Prostate gland (tissue), 2 donors: ENCODE results near the gene COL6A1. TPM values are rescaled to one million over a fixed set of nuclear protein-coding genes. Genes with fewer than 3 reads are reported as not detected.

Experiments
- DNase-seq: peaks from one replicate; pipeline ENCODE4 v3.0.0-alpha.2; 2019; ENCODE audit warnings: low spot score
- H3K27ac ChIP-seq, 2 donors: fragments of 200-600 bp; sonication (generic); 2 replicates each; pipeline ENCODE4 v1.5.1; 2017 to 2019
- H3K27me3 ChIP-seq: fragments of 200-600 bp; sonication (generic); replicated peaks from 2 replicates; pipeline ENCODE4 v1.5.1; 2019; ENCODE audit not compliant: insufficient read depth
- H3K36me3 ChIP-seq, 2 donors: fragments of 200-600 bp; sonication (generic); 1 replicate in 1 of 2; 2 replicates in 1 of 2; pipeline versions ENCODE4 v1.5.1 to v1.8.1; 2017 to 2019
- H3K4me1 ChIP-seq: fragments of 200-600 bp; sonication (generic); replicated peaks from 2 replicates; pipeline ENCODE4 v1.5.1; 2019
- H3K4me3 ChIP-seq, 2 donors: fragments of 200-600 bp; sonication (generic); 2 replicates each; pipeline ENCODE4 v1.5.1; 2017 to 2019
- H3K9me3 ChIP-seq: fragments of 200-600 bp; sonication (generic); 2 replicates; pipeline ENCODE4 v1.5.1; 2017
- CTCF ChIP-seq, 4 experiments: fragments of 200-600 bp in 2 of 4; fragments of 450-650 bp in 2 of 4; sonication (generic) in 2 of 4; IDR thresholded peaks; 1 replicate in 3 of 4; 2 replicates in 1 of 4; pipeline ENCODE4 v1.5.1; 2016 to 2019; ENCODE audit warnings: antibody characterized with exemption in 4 of 4, mild to moderate bottlenecking in 2 of 4, moderate library complexity in 2 of 4
- POLR2A ChIP-seq: fragments of 450-650 bp; IDR thresholded peaks from one replicate; pipeline ENCODE4 v1.6.1; 2016; ENCODE audit warnings: antibody characterized with exemption, mild to moderate bottlenecking
- POLR2AphosphoS5 ChIP-seq: sonication (generic); formaldehyde crosslinking; IDR thresholded peaks from one replicate; pipeline ENCODE4 v1.6.1; 2017; ENCODE audit warnings: antibody characterized with exemption
- WGBS: methylation state at CpG from one replicate; pipeline ENCODE4 v1.1.5; 2018; 5-methylcytosine and 5-hydroxymethylcytosine counted together
- intact Hi-C: fragments of 100-400 bp; cut with DNase I; formaldehyde crosslinking; loops from one replicate; pipeline ENCODE4 v1.14.2; 2022
- total RNA-seq, 2 donors: library from RNA; depleted of rRNA; stranded (reverse); fragments of >200 nt; gene quantifications; one replicate each; pipeline ENCODE4 v1.1.0, GENCODE V29; 2016

Gene COL6A1
- total RNA-seq, 2 donors from 2014 or later = 163 to 265 TPM

GRCh38 chr21:46033410-46034400, 52.1 kb downstream of the COL6A1 start:
- TF ChIP-seq POLR2AphosphoS5 (no peak), POLR2A (no peak), CTCF (IDR thresholded peaks at IDR 0.05) (no peak)
- 70% methylated on average over 41 of the region's 64 CpGs for WGBS
- Histone ChIP-seq H3K4me1 (no peaks in the 10 kb centered on the region), H3K9me3 (no peaks in the 10 kb centered on the region), H3K4me3 (no peak overlapping the region), H3K27ac (no peak overlapping the region), H3K36me3 (no peaks in the 10 kb centered on the region), H3K27me3 (no peaks in the 10 kb centered on the region)
- no peak for DNase-seq
- intact Hi-C loops = no loop called here

GRCh38 chr21:46035809-46036695, 54.5 kb downstream of the COL6A1 start:
- Histone ChIP-seq H3K9me3 (no peaks in the 10 kb centered on the region), H3K27me3 (no peaks in the 10 kb centered on the region), H3K4me3 (no peak overlapping the region), H3K27ac (peak overlapping the region in 1 of 2 donors; percentile 14), H3K36me3 (no peaks in the 10 kb centered on the region), H3K4me1 (no peaks in the 10 kb centered on the region)
- DNase-seq = no peak
- intact Hi-C loops = no loop called here
- no peak for TF ChIP-seq CTCF (IDR thresholded peaks at IDR 0.05)
- no peak for TF ChIP-seq POLR2AphosphoS5
- TF ChIP-seq POLR2A = no peak
- WGBS = 78% methylated on average over 42 of the region's 45 CpGs

GRCh38 chr21:46036696-46037330, 55.2 kb downstream of the COL6A1 start:
- DNase-seq = no peak
- intact Hi-C loops = no loop called here
- H3K36me3 ChIP-seq = no peaks in the 10 kb centered on the region
- H3K9me3 ChIP-seq = no peaks in the 10 kb centered on the region
- H3K4me1 ChIP-seq = no peaks in the 10 kb centered on the region
- WGBS = 70% methylated on average over 29 of the region's 30 CpGs
- no peaks in the 10 kb centered on the region for H3K27me3 ChIP-seq
- no peak for TF ChIP-seq POLR2A
- TF ChIP-seq CTCF (IDR thresholded peaks at IDR 0.05) = no peak
- TF ChIP-seq POLR2AphosphoS5 = no peak
- peak overlapping the region in 1 of 2 donors; percentile 14 for H3K27ac ChIP-seq
- H3K4me3 ChIP-seq = no peak overlapping the region

- Histone ChIP-seq H3K27me3 (no peaks in the 10 kb centered on the region), H3K4me3 (no peak overlapping the region), H3K4me1 (no peaks in the 10 kb centered on the region), H3K27ac (no peak overlapping the region), H3K9me3 (no peaks in the 10 kb centered on the region), H3K36me3 (no peaks in the 10 kb centered on the region)
- no peak for DNase-seq
- 90% methylated on average over 50 of the region's 52 CpGs for WGBS
- TF ChIP-seq POLR2A (no peak), POLR2AphosphoS5 (no peak), CTCF (IDR thresholded peaks at IDR 0.05) (no peak)
- intact Hi-C loops = no loop called here
Measured at GRCh38 chr21:46037331-46038325, 56.1 kb downstream of the COL6A1 start.
